GM21786 (cell line): ENCODE data around the gene CCDC92B.
"Not testable (repeated sequence)": the region's sequence is repeated elsewhere in the genome, so short reads cannot be mapped to it uniquely, and the experiment has no call there.

Source experiments
- ATAC-seq: cut with Tn5 transposase; IDR thresholded peaks from one replicate; pipeline ENCODE4 v1.9.1; 2021; ENCODE audit not compliant: unreplicated experiment

The CCDC92B gene

DNA sequence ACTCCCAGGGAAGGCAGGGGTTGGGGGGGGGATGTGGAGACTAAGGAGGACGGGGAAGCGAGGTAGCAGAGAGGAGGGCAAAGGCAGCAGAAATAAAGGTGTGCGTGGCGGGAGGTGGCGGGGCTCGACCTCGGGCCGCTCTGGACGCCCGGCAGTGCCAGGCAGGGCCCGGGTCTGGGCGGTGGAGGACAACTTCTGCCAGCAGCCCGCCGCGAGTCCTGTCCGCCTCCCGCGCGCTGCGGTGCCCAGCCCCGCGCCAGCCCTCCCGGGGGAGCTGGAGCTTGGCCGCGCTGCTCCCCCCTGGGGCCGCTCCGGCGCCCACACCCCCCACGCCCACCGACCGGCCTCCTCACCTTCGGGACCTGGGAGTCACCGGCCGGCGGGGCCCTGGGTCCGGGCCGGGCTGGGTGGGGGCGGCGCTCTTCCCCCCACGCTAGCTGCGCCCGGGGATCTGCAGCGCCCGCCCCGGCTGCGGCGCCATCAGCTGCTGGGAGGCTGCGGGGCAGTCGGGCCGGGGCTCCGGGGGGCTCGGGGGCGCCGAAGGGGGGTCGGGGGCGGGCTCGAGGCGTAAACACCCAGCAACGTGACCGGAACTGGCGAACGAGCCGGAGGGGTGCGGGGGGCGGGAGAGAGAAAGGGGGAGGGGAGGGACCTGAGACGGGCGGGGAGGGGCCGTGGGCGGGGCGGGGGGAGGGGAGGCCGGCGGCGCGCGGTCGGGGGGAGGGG is at the start of gene CCDC92B:
TSS of gene CCDC92B (minus strand) at position 595 of the 726 bp plus-strand sequence. CDS start 14,507 bp downstream, outside the sequence.
- no peak for ATAC-seq

DNA sequence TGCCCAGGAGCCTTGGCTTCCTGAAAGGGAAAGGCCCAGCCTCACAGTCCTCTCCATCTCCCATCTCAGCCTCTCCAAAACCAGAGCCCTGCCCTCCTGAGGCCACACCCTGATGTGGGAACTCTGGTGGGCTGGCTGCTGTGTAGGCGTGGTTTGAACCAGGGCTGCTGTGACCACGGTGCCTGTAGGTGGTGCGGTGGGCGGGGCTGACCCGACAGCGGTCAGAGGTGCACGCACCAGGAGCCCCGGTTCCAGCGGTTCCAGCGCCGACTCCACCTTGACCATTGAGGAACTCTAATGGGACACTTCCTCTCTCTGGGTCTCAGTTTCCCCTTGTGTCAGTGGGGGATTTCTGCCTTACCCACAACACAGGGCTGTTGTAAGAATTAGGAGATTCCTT is 49.2 kb upstream of the CCDC92B start:
- ATAC-seq = no peak

DNA sequence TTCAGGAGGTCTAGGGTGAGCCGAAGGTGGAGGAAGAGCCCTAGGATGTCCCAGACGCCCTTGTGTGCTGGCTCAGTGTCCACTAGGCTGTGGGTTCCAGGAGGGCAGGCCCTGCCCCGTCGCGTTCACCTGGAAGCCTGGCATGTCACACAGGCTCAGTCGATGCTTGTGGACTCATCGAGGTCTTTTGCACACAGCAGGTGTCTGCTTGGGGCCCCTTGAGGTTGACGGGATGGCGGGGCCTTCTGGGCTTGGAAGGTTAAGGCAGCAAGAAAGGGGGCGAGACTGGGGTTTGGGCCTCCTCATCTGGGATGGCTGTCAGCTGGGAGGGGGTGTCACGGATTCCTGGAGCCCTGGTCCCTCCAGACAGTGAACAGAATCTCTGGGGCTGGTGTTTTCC is 48.7 kb upstream of the CCDC92B start:
- ATAC-seq = no peak

DNA sequence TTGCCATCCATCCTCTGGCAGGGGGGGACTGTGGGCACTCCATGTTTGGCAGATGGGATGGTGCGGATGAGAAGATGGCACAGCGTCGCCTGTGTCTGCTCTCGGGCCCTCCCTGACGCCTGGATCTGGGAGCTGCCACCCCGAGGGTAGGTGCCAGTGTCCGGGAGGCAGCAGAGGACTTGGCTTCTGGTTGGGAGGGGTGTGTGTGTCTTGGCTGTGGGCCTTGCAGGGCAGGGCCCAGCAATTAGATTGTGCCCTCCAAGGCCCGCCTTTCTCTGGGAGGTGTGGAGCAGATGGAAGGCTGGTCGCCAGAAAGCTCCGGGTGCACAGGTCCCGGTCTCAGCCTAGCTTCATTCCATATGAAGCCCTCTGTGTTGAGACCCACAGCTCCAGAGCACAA is 48.2 kb upstream of the CCDC92B start:
- no peak for ATAC-seq

DNA sequence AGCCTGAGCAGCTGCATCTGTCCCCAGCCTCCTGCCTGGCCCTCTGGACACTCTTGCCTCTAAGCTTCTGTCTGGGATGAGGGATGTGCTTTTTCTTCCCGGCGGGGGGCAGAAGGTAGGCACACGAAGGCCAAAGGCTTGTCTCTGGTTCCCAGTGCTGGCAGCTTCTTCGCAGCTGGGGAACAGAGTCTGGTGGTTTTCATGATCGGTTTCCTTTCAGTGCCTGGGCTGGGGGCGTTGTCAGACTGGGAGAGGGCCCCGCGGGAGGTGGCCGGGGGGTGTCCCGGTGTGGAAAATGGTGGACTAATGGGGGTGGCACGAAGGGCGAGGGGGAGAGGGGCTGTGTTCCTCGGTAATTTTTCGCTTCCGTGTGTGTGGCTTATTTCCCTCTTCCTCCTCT is 47.8 kb upstream of the CCDC92B start:
- ATAC-seq = no peak

DNA sequence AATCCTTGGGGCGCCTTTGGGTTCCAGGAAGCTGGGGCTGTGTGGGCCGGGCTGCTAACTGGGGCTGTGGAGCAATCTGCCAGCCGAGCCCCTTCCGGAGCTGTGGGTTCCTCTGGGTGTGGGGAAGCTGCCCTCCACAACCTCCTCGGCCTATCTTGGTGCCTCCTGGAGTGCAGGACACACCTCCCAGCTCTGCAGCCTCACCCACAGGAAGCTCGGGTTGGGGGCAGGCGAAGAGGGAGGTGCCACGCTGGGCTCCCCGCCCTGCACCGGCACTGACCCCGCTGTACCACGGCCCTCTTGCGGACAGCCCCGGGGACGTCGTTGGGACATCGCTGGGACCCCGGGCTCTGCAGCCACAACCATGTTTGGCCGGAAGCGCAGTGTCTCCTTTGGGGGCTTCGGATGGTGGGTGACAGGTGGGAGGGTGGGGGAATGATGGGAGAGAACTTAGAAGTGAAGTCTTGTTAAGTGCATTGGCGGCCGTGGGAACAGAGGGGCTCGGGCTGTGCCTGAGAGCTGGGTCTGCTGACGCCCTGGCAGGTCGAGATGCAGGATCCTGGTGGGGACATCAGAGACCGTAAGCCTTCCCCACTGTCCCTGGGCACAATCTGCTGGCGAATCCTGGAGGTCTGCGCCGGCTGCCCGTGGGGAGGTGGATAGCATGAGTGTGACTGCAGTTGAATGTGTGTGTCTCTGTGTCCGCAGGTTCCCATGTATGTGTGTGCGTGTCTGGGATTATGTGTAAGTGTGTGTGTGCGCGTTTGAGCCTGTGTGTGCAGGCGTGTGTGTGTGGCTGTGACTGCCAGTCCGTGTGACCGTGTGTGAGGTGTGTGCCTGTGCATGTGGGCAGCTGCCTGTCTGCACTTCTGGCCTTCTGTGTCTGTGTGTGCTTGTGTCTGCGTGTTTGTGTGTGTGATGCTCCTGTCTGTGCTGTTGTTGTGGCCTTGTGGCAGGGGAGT is 47.0 kb upstream of the CCDC92B start, which contains the start of gene RAP1GAP2:
TSS of gene RAP1GAP2 (plus strand) at position 275 of the 962 bp plus-strand sequence. CDS start at position 365, 90 bp downstream.
- no peak for ATAC-seq

DNA sequence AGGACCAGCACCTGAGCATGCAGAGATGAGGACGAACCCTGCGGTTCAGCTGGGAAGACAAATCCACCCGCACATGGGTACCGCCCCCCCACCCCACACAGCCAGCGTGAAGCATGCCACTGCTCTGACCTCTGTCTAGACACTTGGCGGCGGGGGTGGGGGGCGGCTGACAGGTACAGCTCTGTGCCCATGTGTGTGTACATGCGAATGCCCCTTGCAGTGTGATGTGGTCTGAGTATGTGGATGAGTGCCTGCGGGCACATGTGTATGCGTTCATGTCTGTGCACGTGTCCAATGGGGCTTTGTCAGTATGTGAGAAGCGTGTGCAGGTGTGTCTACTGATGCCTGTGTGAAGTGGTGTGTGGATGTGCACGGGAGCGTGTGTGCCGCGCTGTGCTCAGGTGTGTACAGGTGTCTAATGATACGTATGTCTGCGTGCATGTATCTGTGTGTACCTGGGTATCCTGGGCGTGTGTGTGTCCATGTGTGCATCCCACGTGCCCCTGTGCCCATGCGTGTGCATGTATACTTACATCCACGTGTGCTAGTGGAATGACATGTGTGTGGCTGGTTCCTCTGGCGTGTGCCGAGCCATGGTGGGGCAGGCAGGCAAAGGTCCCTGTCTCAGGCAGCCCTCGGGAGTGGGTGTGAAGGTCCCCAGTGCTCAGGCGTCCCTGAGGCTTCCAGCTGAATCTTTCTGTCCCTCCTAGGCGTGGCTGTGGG is 46.1 kb upstream of the CCDC92B start:
- no peak for ATAC-seq

DNA sequence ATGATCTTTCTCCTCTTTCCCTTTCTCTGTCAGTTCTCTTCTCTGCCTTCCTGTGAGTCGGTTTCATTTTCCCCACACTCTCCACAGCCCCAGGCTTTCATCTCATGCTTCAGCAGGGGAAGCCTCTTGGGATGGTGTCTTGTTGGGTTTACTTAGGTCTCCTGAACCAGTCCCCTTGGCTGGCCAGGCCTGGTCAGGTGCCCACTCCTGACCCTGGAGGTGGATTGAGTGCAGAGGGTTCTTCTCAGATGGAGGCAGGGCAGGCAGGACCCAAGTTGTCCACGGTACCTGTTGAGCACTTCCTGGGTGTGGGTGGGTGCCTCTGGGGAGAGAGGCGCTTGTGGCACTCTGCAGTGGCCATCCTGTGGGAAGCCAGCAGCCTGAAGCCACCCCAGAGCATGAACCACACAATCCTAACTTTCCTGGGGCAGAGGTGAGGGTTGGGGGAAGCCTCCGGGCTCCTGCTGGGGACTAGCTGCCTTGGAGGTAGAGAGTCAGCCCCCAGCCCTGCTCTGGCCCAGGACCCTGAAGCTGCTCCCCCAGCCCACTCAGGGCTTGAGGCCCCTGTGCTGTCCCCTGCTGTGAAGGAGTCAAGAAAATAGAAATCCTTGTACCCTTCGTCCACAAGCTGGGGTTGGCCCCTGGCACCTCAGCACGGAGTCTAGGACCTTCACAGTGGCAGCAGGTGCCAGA is 44.8 kb upstream of the CCDC92B start:
- ATAC-seq = no peak

DNA sequence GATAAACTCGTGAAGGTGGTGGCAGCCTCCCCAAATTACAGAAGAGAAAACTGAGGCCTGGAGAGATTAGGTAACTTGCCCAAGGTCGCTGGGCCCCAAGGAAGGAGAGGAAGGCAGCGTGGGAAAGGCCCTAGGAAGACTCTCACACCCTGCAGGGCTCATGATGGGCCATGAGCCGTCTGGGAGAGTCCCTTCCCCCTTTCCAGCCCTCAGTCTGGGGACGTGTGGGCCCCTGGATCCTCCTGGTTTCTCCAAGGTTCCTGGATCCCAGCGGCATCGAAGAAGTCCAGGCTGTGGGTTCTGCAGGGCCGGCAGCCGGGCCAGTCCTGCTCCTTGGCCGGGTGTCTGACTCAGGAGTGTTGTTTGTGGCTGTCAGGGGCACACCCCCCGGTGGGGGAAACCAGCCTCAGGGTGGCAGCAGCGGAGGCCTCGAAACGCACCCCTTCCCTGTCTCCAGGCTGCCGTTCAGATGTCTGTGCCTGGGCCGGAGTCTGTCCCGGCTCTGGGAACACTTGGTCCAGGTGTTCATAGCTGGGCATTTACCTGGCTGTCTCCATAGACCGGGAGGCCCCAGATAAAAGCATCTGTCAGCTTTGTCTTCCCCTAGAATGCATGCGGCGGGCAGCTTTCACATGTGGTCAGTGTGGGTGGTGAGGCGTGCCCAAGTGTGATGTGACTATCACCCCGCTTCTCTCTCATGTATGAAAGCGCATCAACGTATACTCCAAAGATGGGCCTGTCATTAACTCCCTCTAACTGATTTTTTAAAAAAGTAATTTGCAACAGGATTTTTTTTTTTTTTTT is 43.1 kb upstream of the CCDC92B start:
- no peak for ATAC-seq

DNA sequence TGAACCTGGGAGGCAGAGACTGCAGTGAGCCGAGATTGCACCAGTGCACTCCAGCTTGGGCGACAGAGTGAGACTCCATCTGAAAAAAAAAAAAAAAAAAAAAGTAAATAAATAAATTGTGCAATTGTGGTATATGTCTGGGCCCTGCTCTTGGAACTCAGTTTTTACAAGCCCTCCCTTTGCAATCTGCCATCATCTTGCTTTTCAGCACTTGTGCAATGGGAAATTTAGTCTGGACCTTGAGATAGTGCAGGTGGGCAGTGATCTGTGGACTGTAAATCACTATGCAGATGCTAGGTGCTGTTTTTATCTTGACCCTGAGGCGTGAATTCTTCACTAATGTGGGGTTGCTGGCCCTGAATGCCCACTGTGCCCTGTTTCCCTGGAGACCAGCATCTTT is 40.2 kb upstream of the CCDC92B start:
- ATAC-seq = no peak

DNA sequence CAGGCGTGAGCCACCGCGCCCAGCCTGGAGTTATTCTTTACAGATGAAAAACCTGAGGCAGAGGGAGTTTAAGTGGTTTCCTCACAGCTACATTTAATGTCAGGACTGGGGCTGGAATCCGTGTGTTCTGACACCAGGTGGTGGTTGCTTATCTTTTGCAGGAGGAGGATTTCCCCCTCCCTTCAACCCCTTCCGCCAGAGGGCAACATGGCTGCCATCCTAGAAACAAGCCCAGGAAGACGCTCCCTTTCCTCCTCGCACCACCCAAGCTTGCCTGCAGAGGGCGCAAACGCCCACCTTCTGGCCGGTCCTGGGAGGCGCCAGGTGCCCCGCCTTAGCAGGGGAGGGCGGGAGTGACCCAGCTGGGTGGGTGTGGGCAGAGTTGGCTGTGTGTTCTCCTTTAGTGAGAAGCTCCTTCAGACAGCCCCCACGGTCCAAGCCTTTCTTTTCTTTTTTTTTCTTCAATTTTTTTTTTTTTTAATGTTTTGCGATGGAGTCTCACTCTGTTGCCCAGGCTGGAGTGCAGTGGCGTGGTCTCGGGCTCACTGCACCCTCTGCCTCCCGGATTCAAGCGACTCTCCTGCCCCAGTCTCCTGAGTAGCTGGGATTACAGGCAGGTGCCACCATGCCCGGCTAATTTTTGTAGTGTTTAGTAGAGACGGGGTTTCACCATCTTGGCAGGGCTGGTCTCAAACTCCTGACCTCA is 36.9 kb upstream of the CCDC92B start:
- no peak for ATAC-seq

DNA sequence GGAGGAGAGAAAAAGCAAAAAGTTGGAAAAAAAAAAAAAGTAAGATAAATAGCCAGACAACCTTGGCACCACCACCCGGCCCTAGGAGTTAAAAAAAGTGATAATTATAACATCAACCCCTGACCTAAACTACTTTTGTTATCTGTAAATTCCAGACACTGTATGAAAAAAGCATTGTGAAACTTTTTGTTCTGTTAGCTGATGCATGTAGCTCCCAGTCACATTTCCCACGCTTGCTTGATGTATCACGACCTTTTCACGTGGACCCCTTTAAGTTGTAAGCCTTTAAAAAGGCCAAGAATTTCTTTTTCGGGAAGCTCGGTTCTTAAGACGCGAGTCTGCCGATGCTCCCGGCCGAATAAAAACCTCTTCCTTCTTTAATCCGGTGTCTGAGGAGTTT is 35.9 kb upstream of the CCDC92B start:
- ATAC-seq = not testable (repeated sequence)

DNA sequence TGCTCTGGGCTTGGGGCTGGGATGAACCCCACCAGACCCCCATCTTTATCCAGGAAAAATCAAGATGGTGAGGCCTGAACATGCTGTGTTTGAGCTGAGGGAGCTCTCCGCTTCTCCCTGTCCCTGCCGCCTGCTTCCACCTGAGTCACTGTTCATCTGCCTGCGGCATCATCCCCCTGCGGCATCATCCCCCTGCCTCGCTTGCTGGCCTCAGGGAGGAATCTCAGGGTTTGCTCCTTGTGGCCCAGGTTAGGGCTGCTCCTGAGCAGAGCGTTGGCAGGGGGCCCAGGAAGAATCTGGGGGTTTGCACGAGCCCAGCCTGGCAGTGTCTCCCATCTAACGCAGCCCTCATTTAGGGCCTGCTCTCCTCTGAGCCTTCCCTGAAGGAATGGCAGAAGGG is 35.4 kb upstream of the CCDC92B start:
- no peak for ATAC-seq

DNA sequence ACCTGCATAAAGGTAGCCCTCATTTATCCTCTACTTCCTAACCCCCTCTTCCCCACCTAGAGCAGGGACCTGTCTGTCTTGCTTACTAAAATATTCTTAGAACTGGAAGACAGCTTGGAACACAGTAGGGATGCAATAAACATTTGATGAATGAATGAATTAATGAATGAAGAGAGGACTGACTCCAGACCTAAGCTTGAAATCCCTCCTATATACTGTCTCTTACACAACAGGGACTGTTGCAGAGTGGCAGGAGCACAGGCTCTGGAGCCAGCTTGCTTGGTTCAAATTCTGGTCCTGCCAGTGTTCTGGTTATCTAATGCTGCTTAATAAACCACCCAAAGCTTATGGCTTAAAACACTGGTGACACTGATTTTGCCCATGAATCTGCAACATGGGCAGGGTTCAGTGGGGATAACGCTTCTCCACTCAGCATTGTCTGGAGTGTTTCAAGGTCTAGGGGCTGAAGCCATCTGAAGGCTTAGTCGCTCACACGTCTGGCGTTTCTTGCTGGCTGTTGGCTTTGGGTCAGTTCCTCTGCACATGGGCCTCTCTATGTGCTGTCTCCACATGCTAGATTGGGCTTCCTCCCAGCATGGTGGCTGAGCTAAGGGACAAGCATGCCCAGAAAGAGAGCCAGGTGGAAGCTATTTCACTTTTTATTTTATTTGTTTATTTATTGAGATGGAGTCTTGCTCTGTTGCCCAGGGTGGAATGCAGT is 34.0 kb upstream of the CCDC92B start:
- no peak for ATAC-seq

DNA sequence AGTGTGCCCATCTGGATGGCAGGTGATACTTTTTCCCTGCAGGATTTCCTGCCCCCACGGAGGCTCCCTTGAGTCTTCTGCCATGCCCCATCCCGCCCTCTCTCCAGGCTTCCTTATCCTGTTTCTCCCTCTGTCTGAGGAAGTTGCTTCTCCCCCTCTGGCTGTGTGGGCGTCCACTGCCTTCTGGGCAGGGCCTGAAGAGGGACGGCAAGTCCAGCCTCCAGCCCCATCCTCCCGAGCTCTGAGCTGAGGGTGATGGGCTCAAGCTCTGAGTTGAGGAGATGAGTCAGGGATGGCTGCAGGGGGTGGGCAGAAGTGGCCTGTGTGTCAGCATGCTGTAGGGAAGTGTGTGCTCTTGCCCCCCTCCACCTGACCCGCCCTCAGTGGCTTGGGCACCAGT is 32.6 kb upstream of the CCDC92B start:
- ATAC-seq = no peak

DNA sequence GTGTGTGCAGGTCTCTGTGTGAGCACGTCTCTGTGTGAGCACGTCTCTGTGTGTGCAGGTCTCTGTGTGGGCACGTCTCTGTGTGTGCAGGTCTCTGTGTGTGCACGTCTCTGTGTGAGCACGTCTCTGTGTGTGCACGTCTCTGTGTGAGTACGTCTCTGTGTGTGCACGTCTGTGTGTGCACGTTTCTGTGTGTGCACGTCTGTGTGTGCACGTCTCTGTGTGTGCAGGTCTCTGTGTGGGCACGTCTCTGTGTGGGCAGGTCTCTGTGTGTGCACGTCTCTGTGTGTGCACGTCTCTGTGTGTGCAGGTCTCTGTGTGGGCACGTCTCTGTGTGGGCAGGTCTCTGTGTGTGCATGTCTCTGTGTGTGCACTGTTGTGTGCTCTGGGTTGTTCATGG is 32.1 kb upstream of the CCDC92B start:
- ATAC-seq = not testable (repeated sequence)

DNA sequence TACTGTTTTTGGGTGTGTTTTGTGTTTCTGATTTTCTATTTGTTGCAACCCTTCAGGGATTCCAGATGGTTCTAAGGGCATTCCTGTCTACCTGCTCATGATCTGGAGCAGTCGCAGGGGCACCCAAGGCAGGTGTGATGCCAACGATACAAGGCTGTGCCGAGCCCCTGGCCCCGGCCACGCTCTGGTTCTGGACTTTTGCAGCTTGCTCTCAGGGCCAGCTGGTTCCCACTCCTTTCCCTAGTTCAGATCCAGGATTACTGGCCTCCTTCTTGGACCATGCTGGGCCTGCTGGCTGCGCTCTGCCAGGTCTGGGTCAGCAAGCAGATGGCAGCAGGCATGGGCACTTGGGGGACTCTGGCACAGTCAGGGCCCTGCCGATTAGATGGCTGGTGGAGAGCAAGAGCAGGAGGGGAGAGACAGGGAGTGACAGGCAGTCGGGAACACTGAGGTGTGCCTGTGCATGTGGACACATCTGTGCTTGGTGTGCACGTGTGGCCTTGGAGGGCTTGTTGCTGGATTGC is 31.5 kb upstream of the CCDC92B start:
- no peak for ATAC-seq

DNA sequence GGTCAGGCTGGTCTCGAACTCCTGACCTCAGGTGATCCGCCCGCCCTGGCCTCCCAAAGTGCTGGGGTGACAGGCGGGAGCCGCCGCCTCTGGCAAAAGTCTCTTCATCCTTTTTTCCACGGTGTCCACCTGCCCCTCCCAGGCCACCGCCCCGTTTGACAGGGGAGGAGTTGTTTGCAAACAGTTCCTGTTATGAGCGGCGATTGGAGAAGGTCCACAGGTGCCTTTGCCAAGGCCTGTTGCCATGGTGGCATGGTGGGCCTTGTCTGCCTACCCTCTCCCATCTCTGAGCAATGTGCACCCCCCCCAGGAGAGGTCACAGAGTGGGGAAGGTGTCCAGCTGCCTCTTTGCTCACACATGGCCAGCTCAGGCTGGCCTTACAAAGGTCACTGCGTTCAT is 30.8 kb upstream of the CCDC92B start:
- no peak for ATAC-seq
